CD8-positive, alpha-beta memory T cell (primary cell): ENCODE data around the gene TUBD1. TPM values are rescaled to one million over a fixed set of nuclear protein-coding genes. Genes with fewer than 3 reads are reported as not detected.

Experiments used
- CTCF ChIA-PET: fragments of 350-600 bp; sonication (Branson Sonifier 250); formaldehyde crosslinking; loops from one replicate; lab custom pipeline; 2021; ENCODE audit warnings: antibody characterized with exemption; lab: Charles Lee
- POLR2A ChIA-PET: fragments of 350-600 bp; sonication (Branson Sonifier 250); formaldehyde crosslinking; loops from one replicate; lab custom pipeline; 2021; ENCODE audit warnings: antibody characterized with exemption; lab: Charles Lee
- DNase-seq, 5 donors: peaks; one replicate each; pipeline versions ENCODE4 v3.0.0 to v3.0.0-alpha.2; 2020 to 2022; ENCODE audit warnings: mixed read lengths in 1 of 5
- H3K27ac ChIP-seq: one replicate; pipeline ENCODE4 v1.7.0; 2013; ENCODE audit warnings: low read depth, mild to moderate bottlenecking, low read length, moderate library complexity
- H3K27me3 ChIP-seq: 2 replicates; pipeline ENCODE4 v1.7.0; 2013; ENCODE audit warnings: low read length, mild to moderate bottlenecking; ENCODE audit not compliant: insufficient read depth, poor library complexity, severe bottlenecking
- H3K36me3 ChIP-seq: 2 replicates; pipeline ENCODE4 v1.7.0; 2013; ENCODE audit warnings: mild to moderate bottlenecking, low read length, moderate library complexity; ENCODE audit not compliant: insufficient read depth
- H3K4me1 ChIP-seq: 2 replicates; pipeline ENCODE4 v1.7.0; 2013; ENCODE audit warnings: mild to moderate bottlenecking, low read length, moderate library complexity; ENCODE audit not compliant: insufficient read depth
- H3K4me3 ChIP-seq: 2 replicates; pipeline ENCODE4 v1.7.0; 2013; ENCODE audit warnings: mild to moderate bottlenecking, low read length
- H3K9me3 ChIP-seq: 2 replicates; pipeline ENCODE4 v1.7.0; 2013; ENCODE audit warnings: mild to moderate bottlenecking, low read length
- H3K27ac Mint-ChIP-seq, 8 donors: one replicate each; pipeline ENCODE4 v1.8.0; 2020 to 2021; ENCODE audit warnings: mixed read lengths in 8 of 8, mild to moderate bottlenecking in 6 of 8, inconsistent platforms in 3 of 8, moderate library complexity in 3 of 8
- H3K27me3 Mint-ChIP-seq, 2 donors: one replicate each; pipeline ENCODE4 v1.8.0; 2020 to 2021; ENCODE audit warnings: mixed read lengths in 2 of 2, mild to moderate bottlenecking in 1 of 2, moderate library complexity in 1 of 2
- H3K36me3 Mint-ChIP-seq, 3 donors: one replicate each; pipeline ENCODE4 v1.8.0; 2020 to 2021; ENCODE audit warnings: mixed read lengths in 3 of 3, inconsistent platforms in 1 of 3, mild to moderate bottlenecking in 1 of 3
- H3K4me1 Mint-ChIP-seq, 3 donors: one replicate each; pipeline ENCODE4 v1.8.0; 2020 to 2021; ENCODE audit warnings: mixed read lengths in 3 of 3, inconsistent platforms in 1 of 3, mild to moderate bottlenecking in 1 of 3
- H3K4me3 Mint-ChIP-seq, 7 donors: one replicate each; pipeline ENCODE4 v1.8.0; 2020 to 2021; ENCODE audit warnings: mixed read lengths in 7 of 7, mild to moderate bottlenecking in 6 of 7, moderate library complexity in 4 of 7, inconsistent platforms in 2 of 7
- H3K9me3 Mint-ChIP-seq, 5 donors: one replicate each; pipeline ENCODE4 v1.8.0; 2020 to 2022; ENCODE audit warnings: mixed read lengths in 5 of 5, mild to moderate bottlenecking in 3 of 5, moderate library complexity in 2 of 5, inconsistent platforms in 1 of 5
- polyA plus RNA-seq: library from polyadenylated mRNA; unstranded; fragments of 300-500 nt; fragmentation: Illumina TruSeq; gene quantifications from one replicate; pipeline ENCODE4 v1.2.3, GENCODE V29; 2021
- total RNA-seq, 2 experiments: library from RNA; stranded (reverse); gene quantifications; one replicate each; pipeline ENCODE4 v1.2.3, GENCODE V29; 2021

The TUBD1 gene
- total and polyA plus RNA-seq, 3 experiments from 2014 or later, result 9.5 to 17.3 (median 11.9) TPM

GRCh38 chr17:59812139-59812538 is 80.6 kb downstream of the TUBD1 start:
- CTCF ChIA-PET, result no interaction called here
- no peaks in the 10 kb centered on the region for H3K9me3 Mint-ChIP-seq
- no peak overlapping the region for H3K4me3 Mint-ChIP-seq
- H3K27me3 Mint-ChIP-seq, result no peaks in the 10 kb centered on the region
- Histone ChIP-seq H3K36me3 (peaks cover 7% of the 10 kb centered on the region), H3K4me3 (no peak overlapping the region), H3K9me3 (no peaks in the 10 kb centered on the region), H3K27ac (no peak overlapping the region), H3K27me3 (no peaks in the 10 kb centered on the region), H3K4me1 (no peaks in the 10 kb centered on the region)
- peaks cover 9 to 15% (median 11%) of the 10 kb centered on the region in 3 donors for H3K4me1 Mint-ChIP-seq
- DNase-seq, result no peak
- POLR2A ChIA-PET, result interaction anchor here (0.7 kb wide), 1 partner anchor 16 kb away, joined by 4 read pairs; no protein-coding TSS in a partner anchor
- peaks cover 9 to 50% (median 21%) of the 10 kb centered on the region in 3 donors for H3K36me3 Mint-ChIP-seq
- H3K27ac Mint-ChIP-seq, result peak overlapping the region in 3 of 8 donors; percentile 22 to 64 (median 47)

- no peaks in the 10 kb centered on the region for H3K4me1 ChIP-seq
- Mint-ChIP-seq H3K9me3 (no peaks in the 10 kb centered on the region), H3K36me3 (peaks cover 9 to 49% (median 21%) of the 10 kb centered on the region in 3 donors), H3K4me3 (no peak overlapping the region), H3K27me3 (no peaks in the 10 kb centered on the region), H3K27ac (no peak overlapping the region), H3K4me1 (peaks cover 9 to 15% (median 11%) of the 10 kb centered on the region in 3 donors)
- no peak for DNase-seq
- no peaks in the 10 kb centered on the region for H3K27me3 ChIP-seq
- no peak overlapping the region for H3K4me3 ChIP-seq
- POLR2A ChIA-PET, result no interaction called here
- no peak overlapping the region for H3K27ac ChIP-seq
- peaks cover 7% of the 10 kb centered on the region for H3K36me3 ChIP-seq
- CTCF ChIA-PET, result no interaction called here
- H3K9me3 ChIP-seq, result no peaks in the 10 kb centered on the region
Observed at GRCh38 chr17:59811209-59811608, 81.5 kb downstream of the TUBD1 start.

- ChIA-PET CTCF (no interaction called here), POLR2A (no interaction called here)
- Histone ChIP-seq H3K9me3 (no peaks in the 10 kb centered on the region), H3K4me1 (no peaks in the 10 kb centered on the region), H3K36me3 (peaks cover 7% of the 10 kb centered on the region), H3K27me3 (no peaks in the 10 kb centered on the region), H3K4me3 (no peak overlapping the region), H3K27ac (no peak overlapping the region)
- H3K4me3 Mint-ChIP-seq, result no peak overlapping the region
- H3K27ac Mint-ChIP-seq, result no peak overlapping the region
- no peaks in the 10 kb centered on the region for H3K27me3 Mint-ChIP-seq
- H3K4me1 Mint-ChIP-seq, result peaks cover 9 to 15% (median 11%) of the 10 kb centered on the region in 3 donors
- H3K9me3 Mint-ChIP-seq, result no peaks in the 10 kb centered on the region
- no peak for DNase-seq
- H3K36me3 Mint-ChIP-seq, result peaks cover 5 to 45% (median 19%) of the 10 kb centered on the region in 3 donors
Observed at GRCh38 chr17:59810894-59811153, 81.9 kb downstream of the TUBD1 start.

Other genes with a start within 250 kb of the TUBD1 start
- 10 to 100 TPM; 38.5 to 43.6 TPM for gene PTRH2, start 185.5 kb downstream of the TUBD1 start, total RNA-seq
- gene PTRH2, start 185.5 kb downstream of the TUBD1 start, polyA plus RNA-seq, result 15.9 TPM
- gene VMP1, start 185.3 kb downstream of the TUBD1 start, total RNA-seq, result 100 to 1,000 TPM; 150 to 151 TPM
- 57.0 TPM for gene VMP1, start 185.3 kb downstream of the TUBD1 start, polyA plus RNA-seq
- 10 to 100 TPM; 44.5 to 52.3 TPM for gene RPS6KB1, start 178 bp upstream of the TUBD1 start, total RNA-seq
- 24.4 TPM for gene RPS6KB1, start 178 bp upstream of the TUBD1 start, polyA plus RNA-seq
- 10 to 100 TPM; 17.5 to 21.8 TPM for gene RNFT1, start 71.8 kb upstream of the TUBD1 start, total RNA-seq
- 28.0 TPM for gene RNFT1, start 71.8 kb upstream of the TUBD1 start, polyA plus RNA-seq
- 10 to 100 TPM; 22.8 to 24.0 TPM for gene HEATR6, start 186.0 kb upstream of the TUBD1 start, total RNA-seq
- gene HEATR6, start 186.0 kb upstream of the TUBD1 start, polyA plus RNA-seq, result 7.6 TPM